Gastroesophageal sphincter (tissue), 4 donors: ENCODE data around the gene MGAT3. TPM values are rescaled to one million over a fixed set of nuclear protein-coding genes. Genes with fewer than 3 reads are reported as not detected.
A peak's percentile ranks its signal among the peaks of the same experiment; 100 is the strongest.

Experiments used
- ATAC-seq: fragments of 150-250 bp; one replicate; pipeline ENCODE4 v1.9.1; 2016; ENCODE audit warnings: mild to moderate bottlenecking, moderate library complexity
- H3K27ac ChIP-seq, 4 donors: fragments of 200-600 bp; sonication (generic) in 3 of 4; 1 replicate in 3 of 4; 2 replicates in 1 of 4; pipeline ENCODE4 v1.5.1; 2016 to 2019
- H3K27me3 ChIP-seq: fragments of 200-600 bp; sonication (generic); one replicate; pipeline ENCODE4 v1.5.1; 2019
- H3K36me3 ChIP-seq, 2 donors: fragments of 200-600 bp; sonication (generic); one replicate each; pipeline ENCODE4 v1.5.1; 2019; ENCODE audit warnings: control low read depth in 1 of 2
- H3K4me1 ChIP-seq, 3 donors: fragments of 200-600 bp; sonication (generic); 1 replicate in 2 of 3; 2 replicates in 1 of 3; pipeline ENCODE4 v1.5.1; 2016 to 2019; ENCODE audit warnings: control low read depth in 2 of 3
- H3K4me3 ChIP-seq, 2 donors: fragments of 200-600 bp; sonication (generic); one replicate each; pipeline ENCODE4 v1.5.1; 2019; ENCODE audit warnings: mild to moderate bottlenecking in 1 of 2, moderate library complexity in 1 of 2
- H3K9me3 ChIP-seq, 3 donors: fragments of 200-600 bp; sonication (generic); one replicate each; pipeline ENCODE4 v1.5.1; 2017 to 2019; ENCODE audit warnings: control low read depth in 2 of 3
- EP300 ChIP-seq: sonication (generic); formaldehyde crosslinking; IDR thresholded peaks from one replicate; pipeline ENCODE4 v1.6.1; 2017; ENCODE audit warnings: antibody characterized with exemption, mild to moderate bottlenecking
- POLR2A ChIP-seq, 2 donors: fragments of 450-650 bp; IDR thresholded peaks; one replicate each; pipeline ENCODE4 v1.6.1; 2017; ENCODE audit warnings: antibody characterized with exemption in 2 of 2, mild to moderate bottlenecking in 2 of 2, moderate library complexity in 1 of 2
- POLR2AphosphoS5 ChIP-seq: sonication (generic); formaldehyde crosslinking; IDR thresholded peaks from one replicate; pipeline ENCODE4 v1.6.1; 2017; ENCODE audit warnings: antibody characterized with exemption
- WGBS, 2 donors: methylation state at CpG; one replicate each; pipeline ENCODE4 v1.1.5; 2018; ENCODE audit warnings: low coverage in 1 of 2; 5-methylcytosine and 5-hydroxymethylcytosine counted together
- total RNA-seq, 4 donors: library from RNA; depleted of rRNA; stranded (reverse); fragments of >200 nt; gene quantifications; one replicate each; pipeline ENCODE4 v1.1.0, GENCODE V29; 2016
- TF ChIP-seq, protein P1 (sequence below), 4 experiments: fragments of 200-600 bp in 2 of 4; fragments of 450-650 bp in 2 of 4; sonication (generic) in 1 of 4; IDR thresholded peaks; one replicate each; pipeline ENCODE4 v1.5.1; 2017 to 2019; ENCODE audit warnings: antibody characterized with exemption in 4 of 4, mild to moderate bottlenecking in 2 of 4, moderate library complexity in 2 of 4

MGAT3 gene, protein sequence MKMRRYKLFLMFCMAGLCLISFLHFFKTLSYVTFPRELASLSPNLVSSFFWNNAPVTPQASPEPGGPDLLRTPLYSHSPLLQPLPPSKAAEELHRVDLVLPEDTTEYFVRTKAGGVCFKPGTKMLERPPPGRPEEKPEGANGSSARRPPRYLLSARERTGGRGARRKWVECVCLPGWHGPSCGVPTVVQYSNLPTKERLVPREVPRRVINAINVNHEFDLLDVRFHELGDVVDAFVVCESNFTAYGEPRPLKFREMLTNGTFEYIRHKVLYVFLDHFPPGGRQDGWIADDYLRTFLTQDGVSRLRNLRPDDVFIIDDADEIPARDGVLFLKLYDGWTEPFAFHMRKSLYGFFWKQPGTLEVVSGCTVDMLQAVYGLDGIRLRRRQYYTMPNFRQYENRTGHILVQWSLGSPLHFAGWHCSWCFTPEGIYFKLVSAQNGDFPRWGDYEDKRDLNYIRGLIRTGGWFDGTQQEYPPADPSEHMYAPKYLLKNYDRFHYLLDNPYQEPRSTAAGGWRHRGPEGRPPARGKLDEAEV
- 1 to 10 TPM; 2.6 to 3.9 (median 2.9) TPM for total RNA-seq

DNA sequence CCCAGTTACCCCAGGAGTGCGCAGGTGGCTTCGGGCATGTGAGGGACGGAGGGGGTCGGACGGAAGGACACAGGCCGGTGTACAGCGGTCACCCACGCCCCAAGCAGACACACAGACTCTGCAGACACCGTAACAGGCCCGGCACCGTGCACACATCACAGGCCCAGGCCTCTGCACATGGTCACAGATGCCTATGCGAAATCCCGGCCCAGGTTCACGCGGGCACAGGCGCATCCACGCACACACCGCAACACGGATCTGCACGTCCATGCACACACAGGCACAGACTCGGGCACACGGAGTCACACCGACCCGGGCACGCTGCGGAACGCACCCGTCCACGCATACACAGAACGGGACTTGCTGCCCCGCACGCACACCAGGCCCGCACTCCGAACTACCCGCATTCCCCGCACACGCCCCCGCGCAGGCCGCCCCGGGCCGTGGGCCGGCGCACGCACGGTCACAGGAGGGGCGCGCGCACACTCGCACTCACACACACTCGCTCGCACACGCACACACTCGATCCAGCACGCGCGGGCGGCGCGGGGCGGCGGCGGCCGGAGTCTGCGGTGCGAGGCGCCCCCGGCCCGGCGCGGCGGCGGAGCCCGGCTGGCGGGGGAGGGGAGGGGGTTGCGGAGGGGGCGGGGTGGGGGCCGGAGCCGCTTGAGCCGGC is at the start of gene MGAT3:
MGAT3 (plus strand) TSS at position 491 of the 676 bp plus-strand sequence. CDS start 30,336 bp downstream, outside the sequence.
- peaks cover 0 to 22% (median 4%) of the 10 kb centered on the region in 3 donors for H3K4me1 ChIP-seq
- WGBS, 2 donors, result no CpG with 5 or more reads among the region's 80 CpGs
- H3K27me3 ChIP-seq, result peaks cover 49% of the 10 kb centered on the region
- H3K36me3 ChIP-seq, result no peaks in the 10 kb centered on the region
- H3K9me3 ChIP-seq, result no peaks in the 10 kb centered on the region
- peak within 1 kb of the TSS; percentile 21 to 63 for H3K4me3 ChIP-seq
- peak; percentile 17 for ATAC-seq
- H3K27ac ChIP-seq, result peak within 1 kb of the TSS in 3 of 4 donors; percentile 71 to 78 (median 72)
- TF ChIP-seq EP300, result no peak
- TF ChIP-seq POLR2A (IDR thresholded peaks at IDR 0.05), result no peak
- no peak for TF ChIP-seq POLR2AphosphoS5
- TF ChIP-seq, protein P1, sequence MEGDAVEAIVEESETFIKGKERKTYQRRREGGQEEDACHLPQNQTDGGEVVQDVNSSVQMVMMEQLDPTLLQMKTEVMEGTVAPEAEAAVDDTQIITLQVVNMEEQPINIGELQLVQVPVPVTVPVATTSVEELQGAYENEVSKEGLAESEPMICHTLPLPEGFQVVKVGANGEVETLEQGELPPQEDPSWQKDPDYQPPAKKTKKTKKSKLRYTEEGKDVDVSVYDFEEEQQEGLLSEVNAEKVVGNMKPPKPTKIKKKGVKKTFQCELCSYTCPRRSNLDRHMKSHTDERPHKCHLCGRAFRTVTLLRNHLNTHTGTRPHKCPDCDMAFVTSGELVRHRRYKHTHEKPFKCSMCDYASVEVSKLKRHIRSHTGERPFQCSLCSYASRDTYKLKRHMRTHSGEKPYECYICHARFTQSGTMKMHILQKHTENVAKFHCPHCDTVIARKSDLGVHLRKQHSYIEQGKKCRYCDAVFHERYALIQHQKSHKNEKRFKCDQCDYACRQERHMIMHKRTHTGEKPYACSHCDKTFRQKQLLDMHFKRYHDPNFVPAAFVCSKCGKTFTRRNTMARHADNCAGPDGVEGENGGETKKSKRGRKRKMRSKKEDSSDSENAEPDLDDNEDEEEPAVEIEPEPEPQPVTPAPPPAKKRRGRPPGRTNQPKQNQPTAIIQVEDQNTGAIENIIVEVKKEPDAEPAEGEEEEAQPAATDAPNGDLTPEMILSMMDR (IDR thresholded peaks at IDR 0.05), result no peak

DNA sequence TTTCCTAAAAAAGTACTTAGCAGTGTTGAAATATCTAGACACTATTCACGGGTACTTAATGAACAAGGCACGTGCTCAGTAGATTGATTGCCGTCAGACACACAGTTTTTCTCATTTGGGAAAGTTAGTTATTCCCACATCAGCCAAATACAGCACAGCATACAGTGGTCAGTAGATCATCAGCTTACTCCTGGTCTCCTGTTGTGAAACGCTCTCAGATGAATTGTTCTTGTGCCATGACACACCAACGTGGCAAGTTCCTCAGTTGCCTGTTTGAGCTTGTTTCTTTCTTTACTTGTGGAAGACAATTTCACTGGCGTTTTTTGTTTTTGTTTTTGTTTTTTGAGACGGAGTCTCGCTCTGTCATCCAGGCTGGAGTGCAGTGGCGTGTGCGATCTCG is 48.6 kb upstream of the MGAT3 start:
- no peak overlapping the region for H3K4me3 ChIP-seq
- H3K27me3 ChIP-seq, result no peaks in the 10 kb centered on the region
- WGBS, 2 donors, result 76 to 83% methylated on average over 9 to 11 of the region's 11 CpGs
- H3K4me1 ChIP-seq, result peaks cover 2 to 65% (median 12%) of the 10 kb centered on the region in 3 donors
- H3K9me3 ChIP-seq, result no peaks in the 10 kb centered on the region
- H3K36me3 ChIP-seq, result peaks cover 0 to 2% of the 10 kb centered on the region in 2 donors
- no peak overlapping the region for H3K27ac ChIP-seq
- TF ChIP-seq EP300 (no peak), POLR2AphosphoS5 (no peak), POLR2A (IDR thresholded peaks at IDR 0.05) (no peak)
- TF ChIP-seq, protein P1 (IDR thresholded peaks at IDR 0.05), result no peak
- peak; percentile 70 for ATAC-seq

DNA sequence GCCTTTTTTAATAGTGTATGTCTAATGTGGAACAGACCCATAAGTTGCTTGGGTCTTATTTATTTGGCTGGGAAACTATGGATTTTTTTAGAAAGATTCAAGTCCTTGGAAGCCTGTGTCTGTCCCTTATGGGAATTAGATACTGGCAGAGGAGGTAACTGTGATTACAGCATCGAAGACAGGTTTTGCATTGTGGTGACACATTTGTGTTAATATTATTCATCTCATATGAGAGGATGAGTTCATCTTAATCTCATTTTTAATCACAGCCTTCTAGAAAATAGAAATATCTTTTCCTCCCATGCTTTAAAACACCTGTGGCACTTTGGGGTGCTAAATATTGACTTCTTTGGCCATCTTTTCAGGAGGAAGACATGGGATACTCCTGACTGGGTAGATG is 48.0 kb upstream of the MGAT3 start:
- 56 to 63% methylated on average over 1 of the region's 1 CpG for WGBS, 2 donors
- no peak for ATAC-seq
- Histone ChIP-seq H3K27me3 (no peaks in the 10 kb centered on the region), H3K9me3 (no peaks in the 10 kb centered on the region), H3K27ac (no peak overlapping the region), H3K4me1 (peaks cover 2 to 62% (median 12%) of the 10 kb centered on the region in 3 donors), H3K36me3 (no peaks in the 10 kb centered on the region), H3K4me3 (no peak overlapping the region)
- no peak for TF ChIP-seq POLR2A (IDR thresholded peaks at IDR 0.05)
- no peak for TF ChIP-seq EP300
- TF ChIP-seq, protein P1 (IDR thresholded peaks at IDR 0.05), result no peak
- no peak for TF ChIP-seq POLR2AphosphoS5

DNA sequence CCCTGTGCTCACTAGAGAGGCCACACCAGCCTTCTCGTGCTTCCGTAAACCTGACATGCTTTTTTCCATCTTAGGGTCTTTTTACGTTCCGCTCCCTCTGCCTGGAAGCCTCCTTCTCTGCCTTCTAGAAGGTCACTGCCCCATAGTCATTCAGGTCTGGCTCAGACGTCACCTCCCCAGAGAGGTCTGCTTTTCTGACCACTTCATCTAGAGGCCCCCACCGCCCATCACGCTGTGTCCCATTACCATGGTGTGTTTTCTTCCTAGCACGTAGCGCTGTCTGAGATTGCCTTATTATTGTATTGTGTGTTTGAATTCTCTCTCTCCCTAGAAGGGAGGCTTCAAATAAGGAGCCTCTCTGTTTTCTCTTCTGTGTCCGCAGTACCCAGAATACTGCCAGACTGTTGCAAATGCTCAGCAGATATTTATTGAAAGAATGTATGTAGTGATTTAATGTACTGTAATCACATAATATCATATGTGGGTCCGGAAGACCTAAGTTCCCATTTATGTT is 47.2 kb upstream of the MGAT3 start:
- Histone ChIP-seq H3K4me1 (peaks cover 2 to 54% (median 12%) of the 10 kb centered on the region in 3 donors), H3K27ac (no peak overlapping the region), H3K4me3 (no peak overlapping the region), H3K9me3 (no peaks in the 10 kb centered on the region), H3K27me3 (no peaks in the 10 kb centered on the region), H3K36me3 (no peaks in the 10 kb centered on the region)
- WGBS, 2 donors, result 84 to 85% methylated on average over 8 to 11 of the region's 11 CpGs
- no peak for TF ChIP-seq EP300
- no peak for TF ChIP-seq POLR2A (IDR thresholded peaks at IDR 0.05)
- no peak for TF ChIP-seq POLR2AphosphoS5
- TF ChIP-seq, protein P1 (IDR thresholded peaks at IDR 0.05), result no peak
- no peak for ATAC-seq
